HG02938 (cell line): ENCODE data around the gene GALNT2.

Experiments used
- ATAC-seq: cut with Tn5 transposase; IDR thresholded peaks from one replicate; pipeline ENCODE4 v1.9.1; 2021; ENCODE audit warnings: mild to moderate bottlenecking, moderate library complexity; ENCODE audit not compliant: unreplicated experiment

Gene GALNT2

GRCh38 chr1:230310381-230311163 lies 243.5 kb downstream of the GALNT2 start:
- ATAC-seq = no peak

DNA sequence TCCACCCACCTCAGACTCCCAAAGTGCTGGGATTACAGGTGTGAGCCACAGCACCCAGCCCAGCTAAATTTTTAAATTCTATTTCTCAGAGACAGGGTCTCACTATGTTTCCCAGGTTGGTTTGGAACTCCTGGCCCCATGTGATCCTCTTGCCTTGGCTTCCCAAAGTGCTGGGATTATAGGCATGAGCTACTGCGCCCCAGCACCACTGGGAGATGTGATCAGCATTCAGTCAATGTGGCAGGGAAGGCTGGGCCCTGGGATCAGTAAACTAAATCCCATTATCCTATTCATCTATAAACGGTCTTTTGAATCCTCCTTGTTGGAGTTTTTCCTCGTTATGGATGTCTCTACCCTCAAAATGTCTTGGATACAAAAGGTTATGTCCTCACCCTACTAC lies 245.6 kb downstream of the GALNT2 start:
- ATAC-seq = no peak

DNA sequence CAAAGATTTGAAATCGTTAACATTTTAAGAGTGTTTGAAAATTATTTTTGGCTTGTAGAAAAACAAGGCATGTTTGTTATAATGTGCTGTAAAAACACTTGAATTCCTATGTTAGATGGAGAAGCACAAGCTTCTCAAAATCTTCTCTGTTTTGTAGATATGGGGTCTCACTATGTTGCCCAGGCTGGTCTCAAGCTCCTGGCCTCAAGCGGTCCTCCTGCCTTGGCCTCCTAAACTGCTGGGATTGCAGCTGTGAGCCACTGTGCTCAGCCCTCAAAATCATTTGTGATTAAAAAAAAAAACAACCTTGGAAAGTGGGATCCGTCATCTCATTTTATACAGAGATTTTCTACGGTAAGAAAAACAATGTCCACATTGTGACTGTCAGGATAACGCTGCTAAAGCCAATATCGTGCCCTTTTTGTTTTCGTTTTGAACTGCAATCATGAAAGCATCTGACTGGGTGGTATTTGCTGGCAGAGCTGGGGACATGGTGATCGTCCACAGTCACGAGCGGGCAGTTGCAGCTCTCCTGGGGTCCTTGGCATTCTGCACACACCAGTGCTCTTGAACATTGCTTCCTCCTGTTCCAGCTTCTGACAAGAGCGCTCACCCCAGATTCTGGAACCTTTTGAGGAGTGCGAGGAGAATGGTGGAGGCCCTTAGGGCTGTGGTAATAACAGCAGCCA lies 246.6 kb downstream of the GALNT2 start:
- ATAC-seq = no peak

DNA sequence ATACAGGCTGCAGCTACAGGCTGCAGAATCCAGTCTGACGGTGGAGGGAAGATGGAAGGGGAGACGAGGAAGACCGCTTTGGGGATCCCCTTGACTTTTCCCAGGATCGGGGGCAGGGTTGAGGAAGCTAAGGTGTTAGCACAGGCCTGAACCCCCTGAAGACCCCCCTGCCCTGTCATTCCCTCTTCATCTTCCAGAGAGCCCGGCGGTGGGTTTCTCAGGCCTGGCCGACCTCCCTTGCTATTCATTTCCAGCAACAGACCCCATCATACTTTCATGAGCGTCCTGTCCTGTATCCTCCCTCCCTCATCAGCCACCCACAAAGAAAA lies 247.1 kb downstream of the GALNT2 start:
- ATAC-seq = no peak

- ATAC-seq = no peak
These were observed 248.1 kb downstream of the GALNT2 start for GRCh38 chr1:230315099-230315498.

- no peak for ATAC-seq
These were observed 250.1 kb downstream of the GALNT2 start for GRCh38 chr1:230316864-230317745.

- no peak for ATAC-seq
These were observed 251.1 kb downstream of the GALNT2 start for GRCh38 chr1:230317823-230318819.

DNA sequence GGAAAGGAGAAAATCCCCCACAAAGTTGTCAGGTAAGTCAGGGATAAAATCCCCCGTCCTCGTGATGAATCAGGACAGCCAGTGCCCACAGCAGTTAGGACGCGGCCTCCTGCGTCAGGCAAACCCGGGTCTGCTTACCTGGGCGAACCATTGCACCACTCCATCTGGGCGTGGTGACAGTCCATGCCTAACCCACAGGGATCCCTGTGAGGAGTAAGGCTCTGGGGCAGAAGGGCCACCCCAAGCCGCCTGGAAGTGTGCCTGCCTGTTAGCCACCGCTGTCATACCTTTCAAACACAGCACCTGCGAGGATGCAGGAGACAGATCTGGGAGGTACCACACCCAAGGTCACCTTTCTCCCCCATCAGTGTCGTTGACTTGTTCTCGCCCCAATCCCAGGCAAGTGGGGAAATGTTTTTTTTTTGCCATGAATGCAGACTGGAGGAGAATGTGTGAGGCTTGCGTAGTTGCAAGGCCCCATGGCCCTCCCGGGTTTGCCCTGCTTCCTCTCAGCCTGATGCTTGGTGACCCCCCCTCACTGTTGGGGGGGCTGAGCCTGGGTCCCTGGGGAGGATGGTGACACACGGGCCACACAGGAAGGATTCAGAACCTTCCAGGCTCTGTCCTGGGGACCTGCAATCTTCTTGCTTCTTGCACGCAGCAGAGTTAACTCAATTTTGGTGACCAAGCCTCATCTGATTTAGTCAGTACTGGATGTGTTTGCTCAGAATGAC lies 252.1 kb downstream of the GALNT2 start:
- no peak for ATAC-seq

DNA sequence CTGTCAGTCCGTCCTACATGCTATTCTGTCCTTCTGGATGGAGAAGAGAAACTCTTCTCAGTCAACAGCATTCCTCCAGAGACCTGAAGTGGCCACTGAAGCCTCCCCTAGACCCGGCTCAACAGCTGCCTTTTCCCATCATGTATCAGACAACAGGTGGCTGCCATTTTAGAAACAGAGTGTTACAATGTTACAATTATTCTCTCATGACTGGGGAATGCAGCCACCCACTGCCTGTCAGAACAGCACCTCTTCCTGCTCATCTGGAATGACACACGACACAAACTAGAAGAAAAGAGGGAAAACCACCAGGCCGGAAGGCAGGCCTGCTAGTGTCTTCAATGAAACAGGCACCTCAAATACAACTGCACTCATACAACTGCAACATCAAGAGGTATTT lies 253.8 kb downstream of the GALNT2 start:
- no peak for ATAC-seq

DNA sequence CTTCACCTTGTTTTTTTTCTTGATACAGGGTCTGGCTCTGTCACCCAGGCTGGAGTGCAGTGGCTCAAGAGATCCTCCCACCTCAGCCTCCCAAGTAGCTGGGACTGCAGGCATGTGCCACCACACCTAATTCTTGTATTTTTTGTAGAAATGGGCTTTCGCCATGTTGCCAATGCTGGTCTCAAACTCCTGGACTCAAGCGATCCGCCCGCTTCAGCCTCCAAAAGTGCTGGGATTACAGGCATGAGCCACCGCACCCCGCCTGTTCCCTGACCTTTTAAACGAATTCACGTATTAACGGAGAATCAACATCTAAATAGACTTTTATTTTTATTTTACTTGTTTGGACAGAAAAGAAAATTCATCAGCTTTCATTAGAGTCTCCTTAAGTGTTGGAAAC lies 254.3 kb downstream of the GALNT2 start:
- ATAC-seq = no peak

GRCh38 chr1:230321741-230322420 lies 254.8 kb downstream of the GALNT2 start:
- no peak for ATAC-seq

DNA sequence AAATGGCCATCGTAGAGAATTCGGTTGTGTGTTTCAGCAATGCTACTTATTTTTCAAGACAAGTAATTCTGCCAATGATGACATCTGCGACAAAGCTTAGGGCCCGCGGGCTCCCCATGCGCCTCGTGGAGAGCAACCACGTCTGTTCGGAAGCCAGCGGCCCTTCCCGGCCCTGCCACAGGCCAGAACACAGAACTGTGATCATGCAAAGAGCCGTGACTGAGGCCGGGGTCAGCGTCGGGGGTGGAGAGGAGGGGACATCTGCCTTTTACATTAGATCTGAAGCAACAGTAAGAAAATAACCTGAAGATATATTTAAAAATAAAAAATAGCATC lies 255.4 kb downstream of the GALNT2 start:
- no peak for ATAC-seq

- no peak for ATAC-seq
These were observed 256.0 kb downstream of the GALNT2 start for GRCh38 chr1:230322967-230323547.

GRCh38 chr1:230323686-230324085 lies 256.6 kb downstream of the GALNT2 start:
- no peak for ATAC-seq

DNA sequence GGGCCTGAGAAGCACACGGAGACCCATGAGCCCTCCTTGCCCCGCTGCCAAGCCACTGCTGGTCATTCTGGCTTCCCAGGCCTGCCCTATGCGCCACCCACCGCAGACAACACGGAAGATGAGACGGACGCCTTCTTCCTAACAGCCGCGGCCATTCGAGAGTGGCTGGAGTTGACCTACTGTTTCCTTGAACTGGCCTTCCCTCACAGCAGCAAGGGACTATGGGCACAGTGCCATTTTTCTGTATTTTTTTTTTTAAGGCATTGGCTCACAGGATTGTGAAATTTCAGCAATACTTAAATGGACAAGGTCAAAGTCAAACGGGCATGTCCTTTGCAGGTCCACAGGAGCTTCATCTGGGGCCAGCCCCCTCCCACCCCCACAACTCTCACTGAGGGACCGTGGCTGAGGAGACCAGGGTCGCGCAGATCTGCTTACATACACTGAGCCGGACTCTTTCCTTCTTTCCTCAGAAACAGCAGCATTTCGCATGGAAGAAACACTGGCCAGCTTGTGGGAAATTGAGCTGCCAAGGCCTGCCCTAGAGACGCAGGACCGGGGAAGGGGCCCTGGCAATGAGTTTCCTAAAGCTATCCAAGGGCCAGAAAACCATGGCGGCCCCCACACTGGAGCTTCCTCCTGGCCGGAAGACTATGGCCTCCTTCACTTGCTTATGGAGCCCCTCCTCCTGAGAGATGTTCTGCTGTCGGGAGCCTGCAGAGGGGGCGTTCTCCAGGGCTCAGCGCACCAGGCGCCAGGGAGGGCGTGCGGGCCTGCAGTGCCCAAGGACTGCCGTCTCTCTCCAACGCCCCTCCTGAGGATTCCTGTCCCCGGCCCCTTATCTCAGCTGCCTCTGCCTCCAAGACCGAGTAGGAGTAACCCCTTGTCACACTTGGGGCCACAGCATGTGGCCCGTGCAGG lies 260.2 kb downstream of the GALNT2 start:
- ATAC-seq = no peak

DNA sequence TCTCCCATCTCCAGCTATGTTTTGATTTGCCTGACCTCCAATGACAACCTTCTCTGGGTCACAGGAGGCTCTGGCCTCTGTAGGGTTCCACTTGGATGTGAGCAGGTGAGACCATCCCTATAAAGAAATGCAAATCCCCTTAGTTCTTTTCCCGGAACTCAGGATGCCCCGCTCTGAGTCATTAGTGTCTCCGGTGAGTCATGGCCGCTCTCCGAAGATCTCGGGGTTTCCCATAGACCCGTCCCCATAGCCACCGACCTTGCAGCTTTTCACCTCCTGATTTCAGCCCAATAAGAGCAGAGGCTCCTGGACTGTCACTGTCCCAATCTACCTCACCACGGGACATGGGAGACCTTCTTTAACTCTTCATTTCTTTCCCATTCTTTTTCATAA lies 260.9 kb downstream of the GALNT2 start:
- no peak for ATAC-seq

GRCh38 chr1:230328342-230329015 lies 261.4 kb downstream of the GALNT2 start:
- no peak for ATAC-seq
